NT2/D1 (cell line): ENCODE measurements around the gene ABLIM2.

Experiments
- DNase-seq: peaks from one replicate; pipeline ENCODE4 v3.0.0-alpha.2; 2011; ENCODE audit warnings: low read depth, low spot score
- H3K27me3 ChIP-seq: 2 replicates; pipeline ENCODE4 v1.6.0; 2011; ENCODE audit warnings: mild to moderate bottlenecking; ENCODE audit not compliant: insufficient read length, insufficient read depth
- H3K36me3 ChIP-seq: 2 replicates; pipeline ENCODE4 v1.6.1; 2011; ENCODE audit warnings: mild to moderate bottlenecking, low read length, mixed read lengths; ENCODE audit not compliant: insufficient read depth, insufficient read length
- H3K4me1 ChIP-seq: 2 replicates; pipeline ENCODE4 v1.5.1; 2011; ENCODE audit not compliant: insufficient read depth, insufficient read length
- H3K4me3 ChIP-seq: 2 replicates; pipeline ENCODE4 v1.5.1; 2011; ENCODE audit warnings: low read depth; ENCODE audit not compliant: insufficient read length
- H3K9ac ChIP-seq: 2 replicates; pipeline ENCODE4 v1.6.0; 2011; ENCODE audit warnings: low read depth; ENCODE audit not compliant: insufficient read length
- H3K9me3 ChIP-seq: 2 replicates; pipeline ENCODE4 v1.5.1; 2011; ENCODE audit warnings: mild to moderate bottlenecking, low read length; ENCODE audit not compliant: insufficient read depth
- SUZ12 ChIP-seq: IDR thresholded peaks from 2 replicates; pipeline ENCODE4 v1.6.1; 2011; ENCODE audit not compliant: insufficient read length, insufficient read depth; ENCODE audit errors: extremely low read depth
- YY1 ChIP-seq: IDR thresholded peaks from 2 replicates; pipeline ENCODE4 v1.6.1; 2011; ENCODE audit not compliant: insufficient read length, insufficient read depth
- ZNF274 ChIP-seq: IDR thresholded peaks from 2 replicates; pipeline ENCODE4 v1.6.1; 2011; ENCODE audit warnings: mild to moderate bottlenecking, low read depth, low read length

The ABLIM2 gene

DNA sequence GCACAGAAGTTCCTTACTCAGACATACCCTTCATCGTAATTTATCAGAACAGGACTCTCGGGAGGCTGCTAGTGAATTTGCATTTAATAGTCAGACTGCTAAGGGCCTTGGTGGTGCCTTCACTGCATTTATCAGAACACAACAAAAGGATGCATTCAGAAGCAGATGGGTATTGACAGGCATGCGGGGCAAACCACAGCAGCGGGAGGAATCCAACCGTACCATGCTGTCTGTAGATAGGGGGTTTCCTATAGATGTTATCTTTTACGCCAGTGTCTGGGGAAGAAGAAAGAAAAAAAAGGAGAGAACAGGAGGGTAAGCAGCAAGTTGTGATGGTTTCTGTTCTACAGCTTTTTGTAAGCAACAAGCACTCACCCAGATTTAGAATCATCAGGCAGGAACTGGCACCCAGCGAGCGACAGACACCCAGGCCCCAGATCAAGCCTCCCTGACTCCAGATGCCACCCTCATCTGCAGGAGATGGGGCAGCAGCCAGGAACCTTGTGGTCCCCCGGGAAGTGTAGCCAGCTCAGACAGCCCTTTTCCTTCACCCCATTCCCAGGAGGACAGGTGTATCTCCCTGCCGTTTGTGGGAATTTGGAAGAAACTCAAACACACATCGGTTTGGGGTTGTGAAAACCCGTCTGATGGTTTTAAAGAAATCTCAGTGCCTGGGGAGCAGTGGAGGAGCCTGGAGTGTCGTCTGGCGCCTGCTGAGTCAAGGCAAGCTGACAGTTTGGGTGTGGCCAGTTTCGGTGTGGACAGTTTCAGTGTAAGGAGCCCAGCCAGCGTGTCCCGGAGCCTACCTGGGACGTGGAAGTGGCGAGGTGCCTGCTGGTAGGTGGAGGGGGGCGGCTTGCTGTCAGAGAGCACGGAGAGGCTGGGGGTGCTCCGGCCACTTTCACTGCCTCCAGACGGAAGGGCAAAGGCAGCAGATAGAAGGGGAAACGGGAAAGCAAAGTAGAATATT, 138.9 kb downstream of the ABLIM2 start:
- no peak for DNase-seq
- TF ChIP-seq ZNF274 = no peak
- no peak for TF ChIP-seq YY1
- no peak for TF ChIP-seq SUZ12
- Histone ChIP-seq H3K36me3 (no peaks in the 10 kb centered on the region), H3K27me3 (peaks cover 4% of the 10 kb centered on the region), H3K4me3 (no peak overlapping the region), H3K9me3 (no peaks in the 10 kb centered on the region), H3K4me1 (peaks cover 10% of the 10 kb centered on the region), H3K9ac (peak overlapping the region; percentile 45)

DNA sequence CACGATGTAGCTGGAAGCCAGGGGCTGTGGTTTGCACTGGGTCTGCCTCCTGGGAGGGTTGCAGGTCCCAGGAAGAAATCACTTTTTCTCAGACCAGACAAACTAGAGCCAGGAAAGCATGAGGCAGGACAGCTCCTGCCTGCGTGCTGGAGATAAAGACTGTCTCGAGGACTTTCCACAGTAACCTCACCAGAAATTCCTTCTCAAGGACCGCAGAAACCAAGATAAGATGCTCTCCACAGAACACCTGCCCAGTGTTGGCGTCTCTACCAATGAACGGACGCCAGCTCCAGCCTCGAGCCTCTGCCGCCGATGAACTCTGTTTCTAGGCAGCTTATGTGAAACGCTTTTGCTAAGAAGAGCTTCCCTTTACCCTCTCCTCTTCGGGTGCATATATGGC, 142.1 kb downstream of the ABLIM2 start:
- Histone ChIP-seq H3K4me1 (peaks cover 3% of the 10 kb centered on the region), H3K36me3 (no peaks in the 10 kb centered on the region), H3K9ac (no peak overlapping the region), H3K27me3 (no peaks in the 10 kb centered on the region), H3K9me3 (no peaks in the 10 kb centered on the region), H3K4me3 (no peak overlapping the region)
- no peak for DNase-seq
- TF ChIP-seq YY1 = no peak
- TF ChIP-seq ZNF274 = no peak
- no peak for TF ChIP-seq SUZ12

GRCh38 chr4:8015512-8015911, 143.1 kb downstream of the ABLIM2 start:
- no peak for TF ChIP-seq YY1
- no peak for TF ChIP-seq SUZ12
- TF ChIP-seq ZNF274 = no peak
- peaks cover 4% of the 10 kb centered on the region for H3K4me1 ChIP-seq
- H3K27me3 ChIP-seq = no peaks in the 10 kb centered on the region
- no peaks in the 10 kb centered on the region for H3K36me3 ChIP-seq
- no peaks in the 10 kb centered on the region for H3K9me3 ChIP-seq
- no peak for DNase-seq
- no peak overlapping the region for H3K9ac ChIP-seq
- H3K4me3 ChIP-seq = no peak overlapping the region

GRCh38 chr4:8013976-8014726, 144.5 kb downstream of the ABLIM2 start:
- Histone ChIP-seq H3K36me3 (no peaks in the 10 kb centered on the region), H3K4me1 (peaks cover 3% of the 10 kb centered on the region), H3K27me3 (no peaks in the 10 kb centered on the region), H3K4me3 (no peak overlapping the region), H3K9me3 (no peaks in the 10 kb centered on the region), H3K9ac (no peak overlapping the region)
- TF ChIP-seq SUZ12 (no peak), ZNF274 (no peak), YY1 (no peak)
- DNase-seq = no peak

GRCh38 chr4:8012517-8012916, 146.1 kb downstream of the ABLIM2 start:
- Histone ChIP-seq H3K4me3 (no peak overlapping the region), H3K9me3 (no peaks in the 10 kb centered on the region), H3K27me3 (no peaks in the 10 kb centered on the region), H3K36me3 (no peaks in the 10 kb centered on the region), H3K4me1 (peaks cover 3% of the 10 kb centered on the region), H3K9ac (no peak overlapping the region)
- DNase-seq = no peak
- no peak for TF ChIP-seq SUZ12
- no peak for TF ChIP-seq ZNF274
- no peak for TF ChIP-seq YY1

- H3K9me3 ChIP-seq = no peaks in the 10 kb centered on the region
- peaks cover 9% of the 10 kb centered on the region for H3K4me1 ChIP-seq
- H3K9ac ChIP-seq = no peak overlapping the region
- no peaks in the 10 kb centered on the region for H3K27me3 ChIP-seq
- TF ChIP-seq ZNF274 = no peak
- H3K4me3 ChIP-seq = no peak overlapping the region
- no peak for DNase-seq
- H3K36me3 ChIP-seq = no peaks in the 10 kb centered on the region
These were observed 148.0 kb downstream of the ABLIM2 start for GRCh38 chr4:8010618-8011017.

GRCh38 chr4:8009710-8010511, 148.7 kb downstream of the ABLIM2 start:
- Histone ChIP-seq H3K9ac (no peak overlapping the region), H3K4me1 (peaks cover 13% of the 10 kb centered on the region), H3K4me3 (no peak overlapping the region), H3K36me3 (no peaks in the 10 kb centered on the region), H3K27me3 (no peaks in the 10 kb centered on the region), H3K9me3 (no peaks in the 10 kb centered on the region)
- TF ChIP-seq YY1 (no peak), ZNF274 (no peak), SUZ12 (no peak)
- DNase-seq = no peak
